DOHH2 (cell line): ENCODE data around the gene ERG28.

Source experiments
- EZH2phosphoT487 ChIP-seq: fragments of 200-600 bp; sonication (generic); IDR thresholded peaks from 2 replicates; pipeline ENCODE4 v1.6.1; 2017; ENCODE audit warnings: borderline replicate concordance, mild to moderate bottlenecking, antibody characterized with exemption, low read length, moderate library complexity, mixed read lengths
- TF ChIP-seq, protein P1 (sequence below): fragments of 200-600 bp; sonication (generic); IDR thresholded peaks from one replicate; pipeline ENCODE4 v1.5.1; 2014; ENCODE audit warnings: antibody characterized with exemption, mild to moderate bottlenecking, low read depth, low read length; ENCODE audit not compliant: poor library complexity, severe bottlenecking

DNA sequence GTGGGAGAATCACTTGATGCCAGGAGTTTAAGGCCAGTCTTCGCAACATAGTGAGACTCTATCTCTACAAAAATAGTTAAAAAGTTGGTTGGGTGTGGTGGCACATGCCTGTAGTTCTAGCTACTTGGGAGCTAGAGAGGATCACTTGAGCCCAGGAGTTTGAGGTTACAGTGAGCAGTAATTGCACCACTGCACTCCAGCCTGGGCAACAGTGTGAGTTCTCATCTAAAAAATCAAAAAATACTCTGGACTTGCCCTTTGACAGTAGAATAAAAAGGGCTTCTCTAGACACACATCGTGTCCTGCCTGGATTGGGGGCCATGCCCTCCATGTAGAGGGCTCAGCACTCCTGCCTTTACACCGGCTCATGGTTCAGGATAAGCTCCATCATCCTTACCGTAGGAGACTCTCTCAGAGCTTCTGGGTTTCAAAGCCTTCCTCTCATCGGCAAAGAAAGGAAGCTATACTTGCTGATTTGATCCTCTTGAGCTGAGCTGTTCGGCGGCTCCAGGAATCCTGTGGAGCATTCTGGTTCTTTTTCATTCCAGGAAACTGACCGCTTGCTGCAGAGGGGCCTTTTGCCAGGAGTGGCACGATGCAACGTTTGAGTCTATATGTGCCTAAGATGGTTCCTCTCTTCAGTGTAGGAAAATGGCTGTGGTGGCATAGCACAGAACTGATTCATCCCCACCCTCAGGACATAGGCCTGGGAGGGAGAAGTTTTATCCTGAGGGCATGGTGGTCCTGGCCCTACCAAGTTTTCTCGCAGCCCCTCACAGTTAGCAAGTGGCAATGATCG is 52.6 kb downstream of the ERG28 start:
- TF ChIP-seq, protein P1, sequence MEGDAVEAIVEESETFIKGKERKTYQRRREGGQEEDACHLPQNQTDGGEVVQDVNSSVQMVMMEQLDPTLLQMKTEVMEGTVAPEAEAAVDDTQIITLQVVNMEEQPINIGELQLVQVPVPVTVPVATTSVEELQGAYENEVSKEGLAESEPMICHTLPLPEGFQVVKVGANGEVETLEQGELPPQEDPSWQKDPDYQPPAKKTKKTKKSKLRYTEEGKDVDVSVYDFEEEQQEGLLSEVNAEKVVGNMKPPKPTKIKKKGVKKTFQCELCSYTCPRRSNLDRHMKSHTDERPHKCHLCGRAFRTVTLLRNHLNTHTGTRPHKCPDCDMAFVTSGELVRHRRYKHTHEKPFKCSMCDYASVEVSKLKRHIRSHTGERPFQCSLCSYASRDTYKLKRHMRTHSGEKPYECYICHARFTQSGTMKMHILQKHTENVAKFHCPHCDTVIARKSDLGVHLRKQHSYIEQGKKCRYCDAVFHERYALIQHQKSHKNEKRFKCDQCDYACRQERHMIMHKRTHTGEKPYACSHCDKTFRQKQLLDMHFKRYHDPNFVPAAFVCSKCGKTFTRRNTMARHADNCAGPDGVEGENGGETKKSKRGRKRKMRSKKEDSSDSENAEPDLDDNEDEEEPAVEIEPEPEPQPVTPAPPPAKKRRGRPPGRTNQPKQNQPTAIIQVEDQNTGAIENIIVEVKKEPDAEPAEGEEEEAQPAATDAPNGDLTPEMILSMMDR, result no peak
- no peak for TF ChIP-seq EZH2phosphoT487
